ENCODE measurements around the gene XBP1. TPM values are rescaled to one million over a fixed set of nuclear protein-coding genes. Genes with fewer than 3 reads are reported as not detected.

Gene XBP1
- total and polyA plus RNA-seq, 2 experiments from 2014 or later, result 96.8 to 179 TPM

DNA sequence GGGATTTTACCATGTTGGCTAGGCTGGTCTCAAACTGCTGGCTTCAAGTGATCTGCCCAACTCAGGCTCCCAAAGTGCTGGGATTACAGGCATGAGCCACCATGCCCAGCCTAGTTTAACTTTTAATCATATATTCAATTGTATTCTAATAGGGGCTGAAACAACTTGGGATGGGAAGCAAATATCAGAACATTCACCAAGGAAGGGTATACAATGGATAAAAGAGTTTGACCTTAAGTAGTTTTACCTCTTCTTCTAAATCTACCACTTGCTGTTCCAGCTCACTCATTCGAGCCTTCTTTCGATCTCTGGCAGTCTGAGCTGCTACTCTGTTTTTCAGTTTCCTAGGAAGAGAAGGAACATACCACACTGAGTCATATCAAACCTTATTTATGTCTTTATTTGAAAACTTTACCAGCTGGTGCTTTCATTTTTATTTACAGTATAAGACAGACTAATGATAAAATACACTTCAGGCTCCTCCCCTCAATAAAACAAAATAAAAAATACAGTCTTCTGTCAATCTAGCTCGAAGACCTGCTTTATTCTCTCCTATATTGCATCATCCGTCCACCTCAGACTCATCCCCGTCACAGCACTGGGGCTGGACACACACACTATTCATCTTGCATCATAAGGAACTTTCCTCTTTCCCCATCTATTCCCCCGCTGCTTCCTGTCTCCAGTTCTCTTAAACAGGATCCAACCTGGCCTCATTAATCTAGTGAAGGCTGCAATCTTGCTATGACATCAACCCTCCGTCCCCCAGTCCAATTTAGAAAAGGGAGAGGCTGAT lies 1.4 kb downstream of the XBP1 start:
- peak in 1 of 2 donors; percentile 95 for DNase-seq (ENCODE audit: low read depth in 1 of 2, low spot score in 1 of 2)
- peaks cover 38% of the 10 kb centered on the region for H3K36me3 ChIP-seq
- TF ChIP-seq, protein P1, sequence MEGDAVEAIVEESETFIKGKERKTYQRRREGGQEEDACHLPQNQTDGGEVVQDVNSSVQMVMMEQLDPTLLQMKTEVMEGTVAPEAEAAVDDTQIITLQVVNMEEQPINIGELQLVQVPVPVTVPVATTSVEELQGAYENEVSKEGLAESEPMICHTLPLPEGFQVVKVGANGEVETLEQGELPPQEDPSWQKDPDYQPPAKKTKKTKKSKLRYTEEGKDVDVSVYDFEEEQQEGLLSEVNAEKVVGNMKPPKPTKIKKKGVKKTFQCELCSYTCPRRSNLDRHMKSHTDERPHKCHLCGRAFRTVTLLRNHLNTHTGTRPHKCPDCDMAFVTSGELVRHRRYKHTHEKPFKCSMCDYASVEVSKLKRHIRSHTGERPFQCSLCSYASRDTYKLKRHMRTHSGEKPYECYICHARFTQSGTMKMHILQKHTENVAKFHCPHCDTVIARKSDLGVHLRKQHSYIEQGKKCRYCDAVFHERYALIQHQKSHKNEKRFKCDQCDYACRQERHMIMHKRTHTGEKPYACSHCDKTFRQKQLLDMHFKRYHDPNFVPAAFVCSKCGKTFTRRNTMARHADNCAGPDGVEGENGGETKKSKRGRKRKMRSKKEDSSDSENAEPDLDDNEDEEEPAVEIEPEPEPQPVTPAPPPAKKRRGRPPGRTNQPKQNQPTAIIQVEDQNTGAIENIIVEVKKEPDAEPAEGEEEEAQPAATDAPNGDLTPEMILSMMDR (IDR thresholded peaks at IDR 0.05; ENCODE audit: low read depth, low read length), result no peak
- no peaks in the 10 kb centered on the region for H3K9me3 ChIP-seq (ENCODE audit: low read depth)
- H3K4me3 ChIP-seq, result peak overlapping the region; percentile 81
- no peaks in the 10 kb centered on the region for H3K27me3 ChIP-seq
- H3K27ac ChIP-seq, result peak overlapping the region; percentile 99
- no peaks in the 10 kb centered on the region for H3K4me1 ChIP-seq (ENCODE audit: low read depth)

DNA sequence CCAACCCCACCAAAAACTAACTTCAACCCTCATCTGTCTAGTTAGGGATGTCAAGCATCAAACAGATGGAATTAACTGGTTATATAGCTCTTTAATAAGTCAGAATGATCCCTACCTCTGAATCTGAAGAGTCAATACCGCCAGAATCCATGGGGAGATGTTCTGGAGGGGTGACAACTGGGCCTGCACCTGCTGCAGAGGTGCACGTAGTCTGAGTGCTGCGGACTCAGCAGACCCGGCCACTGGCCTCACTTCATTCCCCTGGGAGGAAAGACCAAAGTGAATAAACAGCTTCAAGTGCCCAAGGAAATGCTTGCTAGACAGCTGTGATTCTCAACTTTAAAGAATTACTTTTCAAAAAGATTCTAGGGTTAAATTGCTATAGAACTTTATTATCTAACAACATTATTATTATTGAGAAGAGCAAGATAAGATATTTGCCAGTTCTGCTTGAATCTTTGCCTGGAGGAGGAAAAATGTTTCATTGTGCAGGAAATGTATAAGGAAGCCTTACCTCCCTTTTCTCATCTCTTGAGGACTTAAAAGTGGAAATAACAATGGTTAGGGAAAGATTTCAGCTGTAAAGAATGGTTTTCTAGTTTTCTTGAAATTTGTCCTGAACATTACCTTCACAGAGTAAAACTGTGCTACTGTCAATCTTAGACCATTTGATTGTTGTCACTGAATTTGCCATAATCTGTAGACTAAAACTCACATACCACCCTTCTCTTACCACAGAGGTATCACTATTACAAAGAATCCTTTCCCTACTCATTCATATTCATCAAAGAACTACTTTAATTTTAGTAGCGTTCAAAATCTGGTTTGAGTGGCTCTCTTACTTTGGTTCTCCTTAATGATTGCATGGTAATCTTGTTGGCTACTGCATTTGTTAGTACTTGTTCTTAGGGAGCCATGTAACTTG lies 4.2 kb downstream of the XBP1 start:
- TF ChIP-seq, protein P1 (IDR thresholded peaks at IDR 0.05; ENCODE audit: low read depth, low read length), result no peak
- Histone ChIP-seq H3K27me3 (no peaks in the 10 kb centered on the region), H3K4me3 (no peak overlapping the region), H3K36me3 (peaks cover 38% of the 10 kb centered on the region), H3K4me1 (ENCODE audit: low read depth) (no peaks in the 10 kb centered on the region), H3K9me3 (ENCODE audit: low read depth) (no peaks in the 10 kb centered on the region), H3K27ac (peak overlapping the region; percentile 18)
- DNase-seq (ENCODE audit: low read depth in 1 of 2, low spot score in 1 of 2), result no peak

DNA sequence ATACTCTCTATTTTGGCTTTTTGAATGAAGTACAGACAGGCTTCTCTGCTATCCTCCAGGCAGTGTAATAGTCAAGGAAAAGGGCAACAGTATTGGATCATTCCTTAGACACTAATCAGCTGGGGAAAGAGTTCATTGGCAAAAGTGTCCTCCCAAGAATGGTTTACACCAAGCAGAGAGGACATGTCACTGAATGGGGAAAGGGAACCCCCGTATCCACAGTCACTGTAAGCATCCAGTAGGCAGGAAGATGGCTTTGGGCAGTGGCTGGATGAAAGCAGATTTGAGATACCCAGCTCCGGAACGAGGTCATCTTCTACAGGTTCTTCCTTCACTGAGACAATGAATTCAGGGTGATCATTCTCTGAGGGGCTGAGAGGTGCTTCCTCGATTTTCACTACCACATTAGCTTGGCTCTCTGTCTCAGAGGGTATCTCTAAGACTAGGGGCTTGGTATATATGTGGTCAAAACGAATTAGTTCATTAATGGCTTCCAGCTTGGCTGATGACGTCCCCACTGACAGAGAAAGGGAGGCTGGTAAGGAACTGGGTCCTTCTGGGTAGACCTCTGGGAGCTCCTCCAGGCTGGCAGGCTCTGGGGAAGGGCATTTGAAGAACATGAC lies 5.2 kb downstream of the XBP1 start:
- Histone ChIP-seq H3K27ac (peak overlapping the region; percentile 54), H3K27me3 (no peaks in the 10 kb centered on the region), H3K36me3 (peaks cover 38% of the 10 kb centered on the region), H3K4me3 (no peak overlapping the region), H3K9me3 (ENCODE audit: low read depth) (no peaks in the 10 kb centered on the region), H3K4me1 (ENCODE audit: low read depth) (no peaks in the 10 kb centered on the region)
- TF ChIP-seq, protein P1 (IDR thresholded peaks at IDR 0.05; ENCODE audit: low read depth, low read length), result no peak
- no peak for DNase-seq (ENCODE audit: low read depth in 1 of 2, low spot score in 1 of 2)

DNA sequence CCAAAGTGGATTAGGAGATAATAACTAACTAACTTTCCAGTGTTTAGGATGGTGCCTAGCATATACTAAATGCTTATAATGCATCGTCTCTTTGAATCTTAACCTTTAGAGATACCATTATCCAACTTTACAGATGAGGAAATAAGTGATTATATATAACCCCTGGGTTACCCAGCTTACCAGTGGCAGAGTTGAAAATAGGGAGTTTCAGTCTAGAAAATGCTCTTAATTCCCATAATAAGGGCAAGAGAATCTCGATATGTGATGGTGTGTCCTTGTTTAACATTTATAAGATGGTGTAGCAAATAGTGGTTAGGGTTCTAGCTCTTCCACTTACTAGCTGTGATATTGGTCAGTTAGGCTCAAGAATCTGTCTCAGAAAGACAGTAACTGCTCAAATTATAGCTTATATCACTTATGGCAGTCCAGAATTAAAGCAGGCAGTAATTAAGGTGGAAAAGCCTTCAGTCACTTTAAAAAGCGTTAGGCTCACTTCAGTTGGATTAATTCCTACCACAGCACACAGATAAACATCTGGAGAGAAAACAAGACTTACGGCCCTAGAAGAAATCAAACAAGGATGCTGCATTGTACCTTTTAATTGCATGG lies 6.3 kb downstream of the XBP1 start:
- Histone ChIP-seq H3K27me3 (no peaks in the 10 kb centered on the region), H3K36me3 (peaks cover 38% of the 10 kb centered on the region), H3K4me3 (no peak overlapping the region), H3K27ac (peak overlapping the region; percentile 54), H3K4me1 (ENCODE audit: low read depth) (no peaks in the 10 kb centered on the region), H3K9me3 (ENCODE audit: low read depth) (no peaks in the 10 kb centered on the region)
- TF ChIP-seq, protein P1 (IDR thresholded peaks at IDR 0.05; ENCODE audit: low read depth, low read length), result no peak
- no peak for DNase-seq (ENCODE audit: low read depth in 1 of 2, low spot score in 1 of 2)

All from cardiac muscle cell (in vitro differentiated cells and primary cell).